Stimulated activated CD4-positive, alpha-beta T cell treated with anti-CD3 and anti-CD28 coated beads, TNF-alpha, amount 100 ng/mL, for 4 hours (primary cell): ENCODE data around the gene SPDEF.

Experiments used
- DNase-seq, 3 experiments: peaks; one replicate each; pipeline ENCODE4 v3.0.0-alpha.2; 2020; ENCODE audit warnings: low read depth in 3 of 3

SPDEF gene

DNA sequence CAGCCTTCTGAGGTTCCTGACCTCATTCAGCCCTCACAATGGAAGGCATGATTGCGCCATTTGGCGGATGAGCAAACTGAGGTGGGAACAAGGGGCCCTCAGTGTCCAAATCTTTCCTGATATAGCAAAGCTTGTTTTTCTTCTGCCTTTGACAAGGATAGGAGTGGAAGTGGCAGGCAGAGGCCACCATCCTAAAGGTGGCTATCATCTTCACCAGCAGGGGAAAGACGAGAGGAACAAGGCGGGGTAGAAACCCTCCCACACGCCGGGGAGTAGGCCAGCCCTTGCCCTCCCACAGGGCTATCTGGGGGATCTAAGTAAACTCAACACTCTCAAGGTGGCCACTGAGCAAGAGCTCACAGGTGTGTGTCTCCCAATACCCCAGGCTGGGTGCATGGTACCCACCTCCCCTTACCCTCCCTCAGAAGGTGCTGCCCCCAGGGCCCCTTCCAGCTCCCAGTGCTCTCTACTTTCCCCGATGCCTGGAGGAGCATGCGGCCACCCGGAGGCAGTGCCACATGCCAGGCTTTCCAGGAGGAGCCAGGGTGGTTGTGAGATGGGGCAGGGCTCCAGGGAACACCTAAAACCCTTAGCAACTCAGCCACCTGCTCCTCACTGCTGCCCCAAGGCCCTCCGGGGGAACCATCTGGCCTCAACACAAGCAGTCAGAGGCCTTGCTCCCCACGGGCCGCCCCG is 11.2 kb downstream of the SPDEF start:
- no peak for DNase-seq

- no peak for DNase-seq
Measured at GRCh38 chr6:34544052-34544604, 12.0 kb downstream of the SPDEF start.

DNA sequence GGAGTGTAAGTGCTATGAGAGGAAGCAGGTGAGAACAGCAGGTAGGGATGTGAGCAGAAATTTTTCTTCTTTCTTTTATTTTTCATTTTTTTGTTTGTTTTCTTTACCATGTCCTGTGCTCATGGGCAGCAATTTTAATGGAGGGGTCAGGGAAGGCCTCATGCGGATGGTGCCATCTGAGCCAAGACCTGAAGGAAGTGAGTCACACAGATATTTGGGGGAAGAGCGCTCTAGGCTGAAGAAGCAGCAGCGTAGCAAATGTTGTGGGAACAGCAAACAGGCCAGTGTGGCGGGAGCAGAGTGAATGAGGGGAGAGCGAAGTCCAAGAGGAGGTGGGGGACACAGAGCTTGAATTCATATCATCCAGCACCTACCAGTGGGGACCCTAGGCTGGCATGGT is 12.7 kb downstream of the SPDEF start:
- DNase-seq: no peak

- no peak for DNase-seq
Measured at GRCh38 chr6:34540841-34541240, 15.3 kb downstream of the SPDEF start.

DNA sequence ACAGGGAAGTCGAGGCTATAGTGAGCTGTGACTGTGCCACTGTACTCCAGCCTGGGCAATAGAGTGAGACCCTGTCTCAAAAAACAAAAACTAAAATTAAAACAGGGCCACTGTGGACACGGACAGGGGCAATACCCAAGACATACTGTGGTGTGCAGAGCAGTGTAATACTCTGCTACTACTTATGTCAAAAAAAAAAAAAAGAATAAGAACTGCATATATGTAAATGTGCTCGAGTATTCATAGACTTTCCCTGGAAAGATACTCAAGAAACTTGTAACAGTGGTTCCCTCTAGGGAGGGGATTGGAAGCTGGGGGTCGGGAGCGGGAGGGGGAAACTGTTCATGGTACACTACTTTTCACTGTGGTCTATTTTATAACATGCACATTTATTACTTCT is 15.9 kb downstream of the SPDEF start:
- DNase-seq: no peak

- no peak for DNase-seq
Measured at GRCh38 chr6:34539181-34539580, 16.9 kb downstream of the SPDEF start.

DNA sequence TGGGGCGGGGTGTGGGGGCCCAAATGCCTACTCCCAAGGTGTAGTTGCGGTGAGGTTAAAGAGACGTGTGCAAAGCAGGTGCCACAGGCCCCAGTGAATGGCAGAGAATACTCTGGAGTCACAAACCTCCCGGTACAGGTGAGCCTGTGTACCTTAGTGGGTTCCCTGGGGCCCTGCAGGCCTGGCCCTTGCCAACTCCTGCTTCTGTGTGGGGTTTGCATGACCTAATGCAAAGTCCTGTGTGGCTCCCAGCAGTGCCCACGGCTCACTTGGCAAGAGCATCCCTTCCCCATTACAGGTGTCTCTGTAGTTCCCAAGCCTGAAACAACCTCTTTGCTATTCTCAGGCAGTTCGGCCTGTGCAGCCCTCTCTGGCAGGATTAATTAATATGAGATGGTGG is 17.5 kb downstream of the SPDEF start:
- no peak for DNase-seq

- DNase-seq: no peak
Measured at GRCh38 chr6:34537922-34538550, 18.1 kb downstream of the SPDEF start.

DNA sequence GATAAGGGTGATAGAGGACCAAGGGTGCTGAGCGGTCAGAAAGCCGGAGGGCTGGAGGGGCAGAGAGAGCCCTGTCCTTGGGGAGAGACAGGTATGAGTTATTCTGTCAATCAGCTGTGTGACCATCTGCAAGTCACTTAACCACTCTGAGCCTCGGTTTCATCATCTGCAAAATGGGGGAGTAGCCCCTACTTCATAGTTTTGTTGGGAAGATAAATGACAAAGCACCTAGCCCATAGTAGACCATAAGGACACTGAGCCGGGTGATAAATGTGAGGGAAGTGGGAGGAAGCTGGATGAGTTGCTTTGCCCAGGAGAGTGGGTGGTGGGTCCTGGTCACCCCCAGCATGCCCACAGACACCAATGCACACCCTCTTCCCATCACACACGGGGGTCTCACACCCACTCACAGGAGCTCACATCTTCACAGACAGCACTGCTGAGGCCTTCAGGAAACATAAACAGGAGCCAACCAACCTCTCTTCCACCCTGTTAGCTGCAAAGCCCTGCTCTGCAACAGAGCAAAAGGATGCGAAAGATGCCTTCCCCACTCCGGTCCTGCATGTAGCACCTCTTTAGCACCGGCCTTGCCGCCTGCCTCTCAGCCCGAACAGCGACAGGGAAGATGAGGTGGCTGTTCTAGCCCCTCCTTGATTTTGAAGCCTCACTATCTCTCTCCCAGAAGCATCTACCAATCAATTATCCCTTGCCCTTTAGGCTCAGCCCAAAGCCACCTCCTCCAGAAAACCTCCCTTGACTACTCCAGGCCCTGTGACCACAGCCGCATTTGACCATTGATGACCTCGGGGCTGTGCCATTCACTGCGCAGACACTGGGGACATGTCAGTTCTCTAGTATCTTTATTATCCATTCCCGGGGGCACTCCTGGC is 18.9 kb downstream of the SPDEF start:
- no peak for DNase-seq

DNA sequence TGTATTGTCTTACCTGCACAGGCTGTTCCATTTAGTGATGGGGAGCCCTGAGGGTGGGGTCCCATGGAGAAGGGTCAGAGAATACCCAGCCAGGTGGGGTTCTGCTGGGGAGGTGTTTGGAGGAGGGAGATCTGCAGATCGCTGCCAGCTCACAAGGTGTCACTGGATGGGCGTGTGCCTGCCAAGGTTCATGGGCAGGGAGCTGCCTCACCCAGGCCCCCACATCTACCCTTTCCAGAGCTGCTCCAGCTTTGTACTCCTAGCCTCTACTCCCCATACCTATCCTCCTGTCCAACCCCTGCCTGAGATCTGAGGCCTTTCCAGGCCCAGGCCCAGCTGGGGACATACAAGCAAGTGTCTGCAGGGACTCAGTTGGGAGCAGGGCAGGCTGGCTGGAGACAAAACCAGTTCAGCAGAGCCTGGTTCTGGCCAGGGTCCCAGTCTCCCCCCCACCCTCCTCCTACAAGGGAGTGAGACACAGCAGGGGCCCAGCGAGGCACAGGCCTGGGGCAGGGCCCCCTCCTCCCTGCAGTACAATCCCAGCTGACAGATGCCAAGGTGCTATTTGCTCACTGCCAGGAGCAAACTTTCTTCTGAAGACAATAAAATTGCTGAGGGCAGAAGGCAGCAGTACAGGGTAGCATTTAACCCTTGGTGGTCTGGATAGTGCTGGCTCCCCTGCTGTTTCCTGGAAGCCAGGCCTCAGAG is 19.7 kb downstream of the SPDEF start:
- DNase-seq: no peak

DNA sequence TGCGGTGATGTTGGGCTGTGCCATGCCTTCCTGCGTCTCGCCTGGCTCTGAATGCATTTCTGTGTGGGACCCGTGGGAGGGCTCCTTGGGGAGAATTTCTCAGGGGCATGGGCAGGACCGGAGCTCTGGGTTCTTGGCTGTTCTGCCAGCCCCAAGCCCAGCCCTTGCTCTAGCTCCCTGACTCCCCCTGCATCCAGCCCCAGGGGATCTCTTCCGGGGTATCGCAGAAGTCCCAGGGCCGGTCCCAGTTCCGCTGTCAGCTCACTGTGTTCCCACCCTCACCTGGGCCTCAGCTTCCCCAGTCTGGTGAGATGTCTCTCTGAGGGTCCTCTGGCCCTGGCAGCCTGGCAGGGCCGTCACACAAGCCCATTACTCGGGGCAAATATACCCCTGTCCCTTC is 20.5 kb downstream of the SPDEF start:
- DNase-seq: no peak

DNA sequence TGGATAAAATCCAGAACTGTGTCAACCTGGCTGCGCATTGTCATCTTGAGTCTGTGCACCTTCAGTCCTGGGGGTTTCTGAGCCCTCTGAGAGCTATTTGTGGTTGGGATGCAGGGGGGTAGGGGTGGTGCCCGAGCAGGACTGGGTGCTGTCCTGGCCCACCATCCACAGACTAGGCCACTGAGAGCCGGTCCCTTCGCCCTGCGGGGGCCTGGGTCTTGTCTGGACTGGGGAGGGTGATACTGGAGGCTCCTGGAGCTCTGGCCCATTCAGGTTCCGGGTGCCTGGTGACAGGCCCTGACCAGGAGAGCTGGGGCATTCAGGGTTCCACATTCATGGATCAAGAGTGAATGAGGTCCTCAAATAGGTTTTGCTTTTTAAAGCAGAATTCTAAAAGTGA is 20.9 kb downstream of the SPDEF start:
- DNase-seq: no peak

GRCh38 chr6:34534656-34535055 is 21.5 kb downstream of the SPDEF start:
- DNase-seq: no peak

DNA sequence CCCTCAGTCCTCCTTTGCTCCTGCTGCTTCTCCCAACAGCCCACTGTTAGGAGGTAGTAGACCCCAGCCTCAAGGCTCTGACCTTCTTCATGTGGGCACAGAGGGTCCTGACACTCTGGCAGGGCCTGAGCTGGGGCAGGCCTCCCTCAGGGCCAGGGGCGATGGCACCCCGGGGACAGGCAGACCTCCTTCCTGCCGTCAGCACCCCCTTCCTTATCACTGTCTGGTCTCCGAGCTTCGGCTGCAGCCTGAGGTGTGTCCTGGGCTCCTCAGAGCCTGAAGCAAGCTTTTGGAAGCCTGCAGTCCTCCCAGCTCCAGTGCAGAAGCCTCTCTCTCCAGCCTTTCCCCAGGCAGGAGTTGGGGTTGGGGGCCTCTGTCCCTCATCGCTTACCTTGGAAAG is 22.0 kb downstream of the SPDEF start:
- DNase-seq: no peak

- DNase-seq: no peak
Measured at GRCh38 chr6:34532230-34532629, 23.9 kb downstream of the SPDEF start.

- DNase-seq: no peak
Measured at GRCh38 chr6:34531580-34532201, 24.4 kb downstream of the SPDEF start.

DNA sequence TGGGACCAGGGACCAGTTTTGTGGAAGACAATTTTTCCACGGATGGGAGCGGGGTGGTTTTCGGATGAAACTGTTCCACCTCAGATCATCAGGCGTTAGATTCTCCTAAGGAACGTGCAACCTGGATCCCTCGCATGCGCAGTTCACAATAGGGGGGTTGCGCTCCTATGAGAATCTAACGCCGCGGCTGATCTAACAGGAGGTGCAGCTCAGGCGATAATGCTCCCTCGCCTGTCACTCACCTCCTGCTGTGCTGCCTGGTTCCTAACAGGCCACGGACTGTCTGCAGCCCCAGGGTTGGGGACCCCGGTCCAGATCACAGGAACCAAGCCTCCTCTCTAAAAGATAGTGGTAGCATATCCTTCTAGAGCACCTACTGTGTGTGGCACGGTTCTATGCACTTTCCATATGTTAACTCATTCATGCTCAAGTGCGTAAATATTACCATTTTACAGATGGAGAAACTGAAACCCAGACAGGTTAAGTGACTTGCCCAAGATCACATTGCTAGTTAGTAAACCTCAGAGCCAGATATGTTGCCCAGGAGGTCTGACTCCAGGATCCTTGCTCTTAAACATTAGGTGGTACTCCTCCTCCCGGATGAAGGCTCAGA is 25.3 kb downstream of the SPDEF start:
- no peak for DNase-seq

DNA sequence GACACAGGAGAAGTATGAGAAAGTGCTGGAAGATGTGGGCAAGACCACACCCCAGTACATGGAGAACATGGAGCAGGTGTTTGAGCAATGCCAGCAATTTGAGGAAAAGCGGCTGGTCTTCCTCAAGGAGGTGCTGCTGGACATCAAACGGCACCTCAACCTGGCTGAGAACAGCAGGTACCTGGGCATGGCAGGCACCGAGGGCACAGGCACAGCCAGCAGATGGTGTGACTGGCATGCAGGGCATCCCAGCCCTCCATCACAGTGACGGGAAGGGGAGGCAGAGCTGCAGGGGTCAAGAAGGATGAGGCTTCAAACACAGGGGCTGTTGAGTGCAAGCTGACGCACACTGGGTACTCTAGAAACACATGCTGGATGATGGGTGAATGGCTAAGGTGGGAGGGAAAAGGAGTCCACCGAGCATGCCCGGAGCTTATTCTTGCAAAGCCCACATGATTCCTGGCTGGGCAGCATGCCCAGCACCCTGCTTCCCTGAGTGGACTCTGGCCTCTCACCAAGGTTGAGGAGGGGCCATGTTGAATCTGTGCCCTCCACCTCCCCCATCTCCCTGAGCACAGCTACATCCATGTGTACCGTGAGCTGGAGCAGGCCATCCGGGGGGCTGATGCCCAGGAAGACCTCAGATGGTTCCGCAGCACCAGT is 26.3 kb downstream of the SPDEF start:
- DNase-seq: no peak

- no peak for DNase-seq
Measured at GRCh38 chr6:34528996-34529664, 27.0 kb downstream of the SPDEF start.
